NT2/D1 (cell line): ENCODE data around the gene OPTC.

Source experiments
- SUZ12 ChIP-seq: IDR thresholded peaks from 2 replicates; pipeline ENCODE4 v1.6.1; 2011; ENCODE audit not compliant: insufficient read length, insufficient read depth; ENCODE audit errors: extremely low read depth
- YY1 ChIP-seq: IDR thresholded peaks from 2 replicates; pipeline ENCODE4 v1.6.1; 2011; ENCODE audit not compliant: insufficient read length, insufficient read depth
- ZNF274 ChIP-seq: IDR thresholded peaks from 2 replicates; pipeline ENCODE4 v1.6.1; 2011; ENCODE audit warnings: mild to moderate bottlenecking, low read depth, low read length

DNA sequence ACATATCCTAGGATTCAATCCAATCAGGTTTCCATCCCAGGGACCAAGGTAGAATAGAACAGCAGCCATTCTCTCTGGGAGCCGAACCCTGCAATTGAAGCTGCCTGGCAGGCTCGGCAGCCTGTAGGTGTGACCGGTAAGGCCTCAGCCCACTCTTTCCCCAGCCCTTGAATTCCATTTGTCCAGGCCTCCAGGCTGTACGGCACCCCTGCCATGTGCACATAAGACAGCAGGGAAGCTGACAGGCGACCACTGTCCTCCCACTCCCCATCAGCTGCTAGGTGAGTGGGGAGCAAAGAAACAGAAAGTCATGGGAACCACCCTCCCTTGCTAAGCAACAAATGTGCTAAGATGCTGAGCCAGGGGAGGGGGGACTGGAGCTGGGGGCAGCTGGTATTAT, 23.0 kb downstream of the OPTC start:
- TF ChIP-seq YY1 (no peak), ZNF274 (no peak), SUZ12 (no peak)
